H9 (cell line): Measurements from ENCODE around the gene NCAM1. TPM values are rescaled to one million over a fixed set of nuclear protein-coding genes. Genes with fewer than 3 reads are reported as not detected.

Source experiments
- DNase-seq: peaks from one replicate; pipeline ENCODE4 v3.0.0-alpha.2; 2017
- H2AFZ ChIP-seq: one replicate; pipeline ENCODE4 v1.6.1; 2013; ENCODE audit warnings: mild to moderate bottlenecking, low read length, control low read depth, moderate library complexity
- H2AK5ac ChIP-seq: 2 replicates; pipeline ENCODE4 v1.6.1; 2013; ENCODE audit warnings: low read length, control low read depth, mixed read lengths; ENCODE audit not compliant: insufficient read length
- H2BK120ac ChIP-seq: one replicate; pipeline ENCODE4 v1.6.1; 2013; ENCODE audit warnings: low read depth, mild to moderate bottlenecking, low read length, control low read depth, inconsistent platforms; ENCODE audit not compliant: poor library complexity, severe bottlenecking
- H2BK12ac ChIP-seq: 2 replicates; pipeline ENCODE4 v1.6.1; 2013; ENCODE audit warnings: low read length, control low read depth, mixed read lengths, low read depth; ENCODE audit not compliant: insufficient read length
- H2BK15ac ChIP-seq: 2 replicates; pipeline ENCODE4 v1.6.1; 2013; ENCODE audit warnings: low read depth, low read length, control low read depth
- H2BK20ac ChIP-seq: one replicate; pipeline ENCODE4 v1.6.1; 2013; ENCODE audit warnings: low read depth, mild to moderate bottlenecking, low read length, control low read depth, inconsistent platforms; ENCODE audit not compliant: poor library complexity, severe bottlenecking
- H2BK5ac ChIP-seq: 2 replicates; pipeline ENCODE4 v1.6.1; 2013; ENCODE audit warnings: low read length, control low read depth, mixed read lengths; ENCODE audit not compliant: insufficient read length
- H3K14ac ChIP-seq: 2 replicates; pipeline ENCODE4 v1.6.1; 2013; ENCODE audit warnings: low read length, control low read depth; ENCODE audit not compliant: insufficient read depth
- H3K18ac ChIP-seq: 2 replicates; pipeline ENCODE4 v1.6.1; 2013; ENCODE audit warnings: low read depth, mild to moderate bottlenecking, mixed read lengths, low read length, control low read depth; ENCODE audit not compliant: insufficient read length
- H3K23ac ChIP-seq: 2 replicates; pipeline ENCODE4 v1.6.1; 2013; ENCODE audit warnings: low read length, control low read depth, mixed read lengths, low read depth; ENCODE audit not compliant: insufficient read length
- H3K23me2 ChIP-seq: 2 replicates; pipeline ENCODE4 v1.6.1; 2013; ENCODE audit warnings: low read depth, mild to moderate bottlenecking, mixed read lengths, low read length, control low read depth; ENCODE audit not compliant: insufficient read length, poor library complexity, severe bottlenecking
- H3K27ac ChIP-seq: 2 replicates; pipeline ENCODE4 v1.5.1; 2013; ENCODE audit warnings: low read length, control low read depth, mixed read lengths, low read depth; ENCODE audit not compliant: insufficient read length
- H3K27me3 ChIP-seq: 2 replicates; pipeline ENCODE4 v1.6.1; 2013; ENCODE audit warnings: low read length, control low read depth, inconsistent platforms; ENCODE audit not compliant: insufficient read depth
- H3K4ac ChIP-seq: 2 replicates; pipeline ENCODE4 v1.6.1; 2013; ENCODE audit warnings: low read depth, mild to moderate bottlenecking, control low read depth, inconsistent platforms, low read length, moderate library complexity
- H3K4me1 ChIP-seq: 2 replicates; pipeline ENCODE4 v1.6.1; 2013; ENCODE audit warnings: low read length, control low read depth, inconsistent platforms; ENCODE audit not compliant: insufficient read depth
- H3K4me2 ChIP-seq: 2 replicates; pipeline ENCODE4 v1.6.1; 2013; ENCODE audit warnings: low read length, control low read depth, mixed read lengths; ENCODE audit not compliant: insufficient read length, insufficient read depth
- H3K56ac ChIP-seq: 2 replicates; pipeline ENCODE4 v1.6.1; 2013; ENCODE audit warnings: low read depth, mild to moderate bottlenecking, mixed read lengths, low read length, control low read depth; ENCODE audit not compliant: insufficient read length
- H3K79me1 ChIP-seq: 2 replicates; pipeline ENCODE4 v1.6.1; 2013; ENCODE audit warnings: low read depth, mild to moderate bottlenecking, moderate library complexity, low read length, control low read depth, inconsistent platforms; ENCODE audit not compliant: insufficient read depth, poor library complexity, severe bottlenecking
- H3K79me2 ChIP-seq: 2 replicates; pipeline ENCODE4 v1.6.1; 2013; ENCODE audit warnings: low read length, control low read depth, inconsistent platforms; ENCODE audit not compliant: insufficient read depth
- H3K9ac ChIP-seq: 2 replicates; pipeline ENCODE4 v1.6.1; 2013; ENCODE audit warnings: low read length, control low read depth, mixed read lengths; ENCODE audit not compliant: insufficient read length; ENCODE audit errors: extremely low read depth
- H3K9me3 ChIP-seq: one replicate; pipeline ENCODE4 v1.6.1; 2013; ENCODE audit warnings: low read depth, low read length, inconsistent platforms; ENCODE audit not compliant: control insufficient read depth
- H3T11ph ChIP-seq: one replicate; pipeline ENCODE4 v1.6.1; 2013; ENCODE audit warnings: mild to moderate bottlenecking, low read length, control low read depth, inconsistent platforms
- H4K20me1 ChIP-seq: one replicate; pipeline ENCODE4 v1.6.1; 2013; ENCODE audit not compliant: control insufficient read depth, insufficient read length, insufficient read depth
- H4K5ac ChIP-seq: 2 replicates; pipeline ENCODE4 v1.6.1; 2013; ENCODE audit warnings: low read depth, mild to moderate bottlenecking, mixed read lengths, low read length, control low read depth; ENCODE audit not compliant: insufficient read length
- H4K8ac ChIP-seq: replicated peaks from 2 replicates; pipeline ENCODE4 v1.6.1; 2013; ENCODE audit warnings: low read length, control low read depth, mixed read lengths, low read depth; ENCODE audit not compliant: insufficient read length
- H4K91ac ChIP-seq: 2 replicates; pipeline ENCODE4 v1.6.1; 2013; ENCODE audit warnings: low read depth, mild to moderate bottlenecking, moderate library complexity, mixed read lengths, low read length, control low read depth; ENCODE audit not compliant: insufficient read length
- H3K27ac Mint-ChIP-seq, 3 experiments: 2 replicates in 2 of 3; 3 replicates in 1 of 3; pipeline ENCODE4 v1.8.0; 2020 to 2021; ENCODE audit warnings: mixed read lengths in 3 of 3, mild to moderate bottlenecking in 1 of 3, moderate library complexity in 1 of 3
- H3K27me3 Mint-ChIP-seq: 2 replicates; pipeline ENCODE4 v1.8.0; 2021; ENCODE audit warnings: low read depth, mild to moderate bottlenecking, moderate library complexity, mixed read lengths
- H3K36me3 Mint-ChIP-seq, 3 experiments: 2 replicates in 2 of 3; 3 replicates in 1 of 3; pipeline ENCODE4 v1.8.0; 2020 to 2021; ENCODE audit warnings: low read depth in 3 of 3, mixed read lengths in 3 of 3; ENCODE audit not compliant: insufficient read depth in 1 of 3
- H3K4me1 Mint-ChIP-seq, 2 experiments: 2 replicates each; pipeline ENCODE4 v1.8.0; 2020; ENCODE audit warnings: mixed read lengths in 2 of 2
- H3K4me3 Mint-ChIP-seq, 2 experiments: 2 replicates in 1 of 2; 3 replicates in 1 of 2; pipeline ENCODE4 v1.8.0; 2020 to 2021; ENCODE audit warnings: mild to moderate bottlenecking in 2 of 2, mixed read lengths in 2 of 2, moderate library complexity in 1 of 2
- H3K9me3 Mint-ChIP-seq, 2 experiments: 2 replicates in 1 of 2; 3 replicates in 1 of 2; pipeline ENCODE4 v1.8.0; 2020; ENCODE audit warnings: mild to moderate bottlenecking in 2 of 2, mixed read lengths in 2 of 2, moderate library complexity in 1 of 2
- CTCF ChIP-seq: fragments of 200-600 bp; sonication (generic); conservative IDR thresholded peaks from 3 replicates; pipeline ENCODE4 v1.8.0; 2021; ENCODE audit warnings: antibody characterized with exemption, mild to moderate bottlenecking
- WGBS: extraction: QIAGEN DNeasy Blood & Tissue Kit; methylation state at CpG from one replicate; pipeline ENCODE4 v1.1.7; 2013; ENCODE audit warnings: missing lambda C conversion rate, low lambda C conversion rate, mixed read lengths; ENCODE audit not compliant: insufficient read length; ENCODE audit errors: extremely low coverage; 5-methylcytosine and 5-hydroxymethylcytosine counted together
- total RNA-seq: library from RNA; stranded (reverse); gene quantifications from 2 replicates; pipeline ENCODE4 v1.2.1, GENCODE V29; 2021

NCAM1 gene
- total RNA-seq, 1 experiment from 2014 or later: 2.5 TPM

- Histone ChIP-seq H3K9ac (no peak overlapping the region), H3K4ac (no peak overlapping the region), H3K9me3 (no peaks in the 10 kb centered on the region), H2AK5ac (no peak overlapping the region), H3K27ac (no peak overlapping the region), H3K18ac (no peak overlapping the region), H2BK12ac (no peak overlapping the region), H3K23me2 (no peaks in the 10 kb centered on the region), H3K23ac (no peak overlapping the region), H4K91ac (no peak overlapping the region), H3T11ph (no peak overlapping the region), H3K79me2 (no peaks in the 10 kb centered on the region), H3K27me3 (0 out of 2 replicates have a peak, but pooled peaks cover 2% of the 10 kb centered on the region), H4K8ac (no peak overlapping the region), H2BK5ac (no peak overlapping the region), H3K4me2 (no peak overlapping the region), H3K4me1 (peaks cover 5% of the 10 kb centered on the region; the same call in 1 of the 2 replicates), H2BK15ac (no peak overlapping the region), H3K14ac (no peak overlapping the region), H4K5ac (no peak overlapping the region), H2AFZ (no peak overlapping the region), H2BK20ac (no peak overlapping the region), H2BK120ac (no peak overlapping the region), H3K56ac (no peak overlapping the region), H4K20me1 (no peaks in the 10 kb centered on the region), H3K79me1 (no peaks in the 10 kb centered on the region)
- Mint-ChIP-seq H3K4me3 (no peak overlapping the region), H3K9me3 (no peaks in the 10 kb centered on the region), H3K4me1 (peaks cover 12 to 14% of the 10 kb centered on the region in 2 experiments), H3K27me3 (no peaks in the 10 kb centered on the region), H3K27ac (no peak overlapping the region), H3K36me3 (no peaks in the 10 kb centered on the region)
- DNase-seq: no peak
- WGBS: no CpG with 5 or more reads among the region's 5 CpGs
- no peak for TF ChIP-seq CTCF
These were observed 232.7 kb downstream of the NCAM1 start for GRCh38 chr11:113193946-113194345.
